ENCODE results near the gene LRRFIP1.
"Not testable (repeated sequence)": the region's sequence is repeated elsewhere in the genome, so short reads cannot be mapped to it uniquely, and the experiment has no call there.

LRRFIP1 gene

GRCh38 chr2:237596520-237597195 lies 30.7 kb upstream of the LRRFIP1 start:
- no peak for DNase-seq (ENCODE audit: low read depth)

- DNase-seq (ENCODE audit: low read depth) = no peak
Measured at GRCh38 chr2:237597196-237598145, 29.9 kb upstream of the LRRFIP1 start.

- no peak for DNase-seq (ENCODE audit: low read depth)
Measured at GRCh38 chr2:237598468-237599208, 28.7 kb upstream of the LRRFIP1 start.

GRCh38 chr2:237599465-237600110 lies 27.8 kb upstream of the LRRFIP1 start:
- DNase-seq (ENCODE audit: low read depth) = no peak

- peak; percentile 75 for DNase-seq (ENCODE audit: low read depth)
Measured at GRCh38 chr2:237600205-237600846, 27.1 kb upstream of the LRRFIP1 start.

- no peak for DNase-seq (ENCODE audit: low read depth)
Measured at GRCh38 chr2:237601453-237602116, 25.8 kb upstream of the LRRFIP1 start.

- DNase-seq (ENCODE audit: low read depth) = no peak
Measured at GRCh38 chr2:237602409-237602808, 25.0 kb upstream of the LRRFIP1 start.

GRCh38 chr2:237603049-237603717 lies 24.2 kb upstream of the LRRFIP1 start:
- no peak for DNase-seq (ENCODE audit: low read depth)

GRCh38 chr2:237603718-237604362 lies 23.5 kb upstream of the LRRFIP1 start:
- peak; percentile 69 for DNase-seq (ENCODE audit: low read depth)

- DNase-seq (ENCODE audit: low read depth) = no peak
Measured at GRCh38 chr2:237604391-237604790, 23.0 kb upstream of the LRRFIP1 start.

- DNase-seq (ENCODE audit: low read depth) = peak; percentile 36
Measured at GRCh38 chr2:237604960-237605359, 22.4 kb upstream of the LRRFIP1 start.

GRCh38 chr2:237606522-237606921 lies 20.9 kb upstream of the LRRFIP1 start:
- DNase-seq (ENCODE audit: low read depth) = not testable (repeated sequence)

GRCh38 chr2:237612527-237613357 lies 14.6 kb upstream of the LRRFIP1 start:
- DNase-seq (ENCODE audit: low read depth) = no peak

GRCh38 chr2:237613679-237614078 lies 13.7 kb upstream of the LRRFIP1 start:
- no peak for DNase-seq (ENCODE audit: low read depth)

GRCh38 chr2:237614151-237614720 lies 13.2 kb upstream of the LRRFIP1 start:
- peak; percentile 95 for DNase-seq (ENCODE audit: low read depth)

GRCh38 chr2:237615631-237616249 lies 11.6 kb upstream of the LRRFIP1 start:
- DNase-seq (ENCODE audit: low read depth) = no peak

GRCh38 chr2:237616373-237616733 lies 11.0 kb upstream of the LRRFIP1 start:
- DNase-seq (ENCODE audit: low read depth) = no peak

Measured in amniotic epithelial cell (primary cell).